Renal pelvis (tissue), 12 donors: Measurements from ENCODE around the gene CX3CL1. TPM values are rescaled to one million over a fixed set of nuclear protein-coding genes. Genes with fewer than 3 reads are reported as not detected.
A peak's percentile ranks its signal among the peaks of the same experiment; 100 is the strongest.
"Not testable (repeated sequence)": the region's sequence is repeated elsewhere in the genome, so short reads cannot be mapped to it uniquely, and the experiment has no call there.

Source experiments
- DNase-seq: peaks from one replicate; pipeline ENCODE4 v3.0.0-alpha.2; 2013
- long read RNA-seq, 16 experiments: transcript quantifications; one replicate each; lab custom pipeline, GENCODE V29; 2026
- polyA plus RNA-seq, 3 donors: library from polyadenylated mRNA; unstranded; fragments of 120-200 nt; gene quantifications; one replicate each; pipeline ENCODE4 v1.2.1, GENCODE V29; 2013; ENCODE audit not compliant: insufficient read length in 3 of 3

Gene CX3CL1
- 10 to 100 TPM; 30.3 to 33.2 (median 32.3) TPM for polyA plus RNA-seq
- long read RNA-seq, donor 1, partial matches to known transcripts, result 0 of 4 reads
- long read RNA-seq, donor 1, other reads (novel, unspliced or antisense), result 0 of 4 reads
- long read RNA-seq, donor 2, partial matches to known transcripts, result 19 of 63 reads
- long read RNA-seq, donor 2, other reads (novel, unspliced or antisense), result 40 of 63 reads
- long read RNA-seq, donor 3, partial matches to known transcripts, result 18 of 43 reads
- long read RNA-seq, donor 3, other reads (novel, unspliced or antisense), result 23 of 43 reads
- long read RNA-seq, donor 4, transcript CX3CL1-201 (3 exons, 3,321 nt), result major isoform, 6 of 17 reads
- long read RNA-seq, donor 4, partial matches to known transcripts, result 11 of 17 reads
- long read RNA-seq, donor 4, other reads (novel, unspliced or antisense), result 0 of 17 reads
- long read RNA-seq, donor 5, result 0 reads
- long read RNA-seq, donor 6, partial matches to known transcripts, result 22 of 25 reads
- long read RNA-seq, donor 6, other reads (novel, unspliced or antisense), result 0 of 25 reads
- long read RNA-seq, donor 7, full-length matches to known transcripts, result 9 of 83 reads
- long read RNA-seq, donor 7, partial matches to known transcripts, result 42 of 83 reads
- long read RNA-seq, donor 7, other reads (novel, unspliced or antisense), result 32 of 83 reads
- long read RNA-seq, donor 8, result 0 reads
- long read RNA-seq, donor 9, full-length matches to known transcripts, result 4 of 4 reads
- long read RNA-seq, donor 9, partial matches to known transcripts, result 0 of 4 reads
- long read RNA-seq, donor 9, other reads (novel, unspliced or antisense), result 0 of 4 reads
- long read RNA-seq, donor 10, result 0 reads
- long read RNA-seq, donor 11, partial matches to known transcripts, result 0 of 4 reads
- long read RNA-seq, donor 11, other reads (novel, unspliced or antisense), result 0 of 4 reads
- long read RNA-seq, donor 12, transcript CX3CL1-201 (3 exons, 3,321 nt), result major isoform, 6 of 97 reads
- long read RNA-seq, donor 12, partial matches to known transcripts, result 51 of 97 reads
- long read RNA-seq, donor 12, other reads (novel, unspliced or antisense), result 40 of 97 reads
- long read RNA-seq, donor 13, transcript CX3CL1-201 (3 exons, 3,321 nt), result major isoform, 5 of 23 reads
- long read RNA-seq, donor 13, partial matches to known transcripts, result 5 of 23 reads
- long read RNA-seq, donor 13, other reads (novel, unspliced or antisense), result 13 of 23 reads
- long read RNA-seq, donor 14, result 0 reads
- long read RNA-seq, donor 15, result 0 reads
- long read RNA-seq, donor 16, transcript CX3CL1-201 (3 exons, 3,321 nt), result major isoform, 6 of 6 reads
- long read RNA-seq, donor 16, partial matches to known transcripts, result 0 of 6 reads
- long read RNA-seq, donor 16, other reads (novel, unspliced or antisense), result 0 of 6 reads

GRCh38 chr16:57372372-57373116 lies at the start of gene CX3CL1:
TSS of gene CX3CL1 (plus strand) at chr16:57372490. CDS start at chr16:57372569, 79 bp downstream.
- peak; percentile 93 for DNase-seq

GRCh38 chr16:57324749-57325148 lies 47.5 kb upstream of the CX3CL1 start:
- DNase-seq, result no peak

GRCh38 chr16:57325458-57325857 lies 46.8 kb upstream of the CX3CL1 start:
- DNase-seq, result no peak

DNA sequence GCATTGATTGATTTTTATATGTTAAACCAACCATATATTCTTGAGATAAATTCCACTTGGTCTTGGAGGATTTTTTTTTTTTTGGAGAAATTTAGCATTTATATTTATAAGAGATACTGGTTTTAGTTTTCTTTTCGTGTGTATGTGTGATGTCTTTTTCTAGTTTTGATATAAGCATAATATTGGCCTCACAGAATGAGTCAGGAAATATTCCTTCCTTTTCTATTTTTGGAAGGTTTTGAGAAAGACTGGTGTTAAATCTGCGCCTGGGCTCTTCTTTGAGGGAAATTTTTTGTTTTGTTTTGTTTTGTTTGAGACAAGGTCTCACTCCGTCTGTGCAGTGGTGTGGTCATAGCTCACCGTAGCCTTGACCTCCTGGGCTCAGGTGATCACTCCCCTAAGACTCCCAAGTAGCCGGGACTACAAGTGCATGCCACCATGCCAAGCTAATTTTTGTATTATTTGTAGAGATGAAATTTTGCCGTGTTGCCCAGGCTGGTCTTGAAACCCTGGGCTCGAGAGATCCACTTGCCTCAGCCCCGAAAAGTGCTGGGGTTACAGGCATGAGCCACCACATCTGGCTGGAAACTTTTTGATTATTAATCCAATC lies 42.5 kb upstream of the CX3CL1 start:
- no peak for DNase-seq

- no peak for DNase-seq
These were observed 40.9 kb upstream of the CX3CL1 start for GRCh38 chr16:57331355-57331754.

GRCh38 chr16:57333402-57333801 lies 38.9 kb upstream of the CX3CL1 start:
- DNase-seq, result no peak

DNA sequence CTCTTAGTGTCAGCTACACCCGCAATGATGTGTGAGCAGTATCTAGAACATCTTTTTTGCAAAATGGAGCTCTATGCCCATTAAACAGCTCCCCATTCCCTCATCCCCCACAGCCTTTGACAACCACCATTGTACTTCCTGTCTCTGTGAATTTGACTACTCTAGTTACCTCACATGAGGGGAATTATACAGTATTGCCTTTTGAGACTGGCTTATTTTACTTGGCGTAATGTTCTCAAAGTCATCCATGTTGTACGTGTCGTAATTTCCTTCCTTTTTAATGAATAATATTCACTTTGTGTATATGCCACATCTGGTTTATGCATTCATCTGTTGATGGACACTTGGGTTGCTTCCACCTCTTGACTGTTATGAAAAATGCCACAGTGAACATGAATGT lies 36.9 kb upstream of the CX3CL1 start:
- DNase-seq, result no peak

- no peak for DNase-seq
These were observed 31.2 kb upstream of the CX3CL1 start for GRCh38 chr16:57341062-57341440.

- peak; percentile 10 for DNase-seq
These were observed 30.6 kb upstream of the CX3CL1 start for GRCh38 chr16:57341441-57342303.

DNA sequence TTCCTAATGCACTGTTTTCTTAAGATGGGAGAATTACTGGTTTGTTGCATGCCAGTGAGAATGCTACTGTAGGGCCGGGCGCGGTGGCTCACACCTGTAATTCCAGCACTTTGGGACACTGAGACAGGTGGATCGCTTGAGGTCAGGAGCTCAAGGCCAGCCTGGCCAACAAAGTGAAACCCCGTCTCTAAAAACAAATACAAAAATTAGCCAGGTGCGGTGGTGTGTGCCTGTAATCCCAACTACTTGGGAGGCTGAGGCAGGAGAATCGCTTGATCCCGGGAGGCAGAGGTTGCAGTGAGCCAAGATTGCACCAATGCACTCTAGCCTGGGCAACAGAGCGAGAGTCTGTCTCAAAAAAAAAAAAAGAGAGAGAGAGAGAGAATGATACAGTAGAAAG lies 29.7 kb upstream of the CX3CL1 start:
- DNase-seq, result not testable (repeated sequence)

- no peak for DNase-seq
These were observed 29.1 kb upstream of the CX3CL1 start for GRCh38 chr16:57343221-57343620.

DNA sequence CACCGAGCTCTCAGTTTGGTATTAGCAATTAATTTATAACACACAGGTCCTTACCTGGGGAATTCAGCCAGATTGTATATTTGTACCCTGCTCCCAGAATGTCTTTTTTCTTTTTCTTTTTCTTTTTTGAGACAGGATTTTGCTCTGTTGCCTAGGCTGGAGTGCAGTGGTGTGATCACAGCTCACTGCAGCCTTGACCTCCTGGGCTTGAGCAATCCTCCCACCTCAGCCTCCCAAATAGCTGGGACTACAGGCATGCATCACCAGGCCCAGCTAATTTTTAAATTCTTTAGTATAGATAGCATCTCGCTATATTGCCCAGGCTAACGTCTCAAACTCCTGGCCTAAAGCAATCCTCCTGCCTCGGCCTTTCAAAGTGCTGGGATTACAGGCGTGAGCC lies 28.2 kb upstream of the CX3CL1 start:
- DNase-seq, result not testable (repeated sequence)

- no peak for DNase-seq
These were observed 27.3 kb upstream of the CX3CL1 start for GRCh38 chr16:57345021-57345420.

GRCh38 chr16:57345666-57346204 lies 26.6 kb upstream of the CX3CL1 start:
- no peak for DNase-seq

GRCh38 chr16:57347858-57348257 lies 24.4 kb upstream of the CX3CL1 start:
- DNase-seq, result no peak

DNA sequence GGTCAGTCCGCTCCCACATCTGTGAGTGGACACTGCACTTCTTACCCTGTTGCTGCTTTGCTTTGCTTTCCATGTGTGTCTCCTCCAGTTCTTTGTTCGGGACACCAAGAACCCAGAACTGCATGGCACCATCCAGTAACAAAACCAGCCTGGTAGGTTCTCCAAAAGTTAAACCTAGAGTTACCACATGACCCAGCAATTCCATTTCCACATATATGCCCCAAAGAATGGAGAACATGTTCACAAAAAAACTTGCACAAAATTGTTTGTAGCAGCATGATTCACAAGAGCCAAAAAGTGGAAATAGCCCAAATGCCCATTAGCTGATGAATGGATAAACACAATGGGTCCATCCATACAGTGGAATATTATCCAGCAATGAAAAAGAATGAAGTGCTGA lies 24.0 kb upstream of the CX3CL1 start:
- no peak for DNase-seq

GRCh38 chr16:57349212-57350031 lies 22.9 kb upstream of the CX3CL1 start:
- DNase-seq, result no peak

GRCh38 chr16:57352636-57353047 lies 19.6 kb upstream of the CX3CL1 start:
- no peak for DNase-seq
